HG02642 (cell line): ENCODE results near the gene TOR3A.
"Not testable (repeated sequence)": the region's sequence is repeated elsewhere in the genome, so short reads cannot be mapped to it uniquely, and the experiment has no call there.

Experiments used
- ATAC-seq: cut with Tn5 transposase; IDR thresholded peaks from one replicate; pipeline ENCODE4 v1.9.1; 2021; ENCODE audit warnings: mild to moderate bottlenecking; ENCODE audit not compliant: unreplicated experiment, poor library complexity

Gene TOR3A

DNA sequence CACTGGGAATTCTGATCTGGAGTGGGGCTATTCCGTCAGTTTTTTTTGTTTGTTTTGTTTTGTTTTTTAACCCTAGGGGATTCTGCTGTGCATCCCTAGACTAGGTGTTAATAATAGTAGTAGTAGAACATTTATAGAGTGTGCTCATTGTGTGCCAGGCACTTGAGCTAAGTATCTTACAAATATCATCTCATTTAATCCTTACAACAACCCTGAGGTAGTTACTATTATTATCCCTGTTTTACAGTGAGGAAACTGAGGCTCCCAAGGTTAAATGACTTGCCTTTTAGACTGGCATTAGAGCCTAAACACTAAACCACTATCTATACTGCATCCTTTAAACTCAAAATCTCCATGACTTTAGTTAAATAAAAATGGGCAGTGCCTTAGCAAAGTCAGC, 22.1 kb downstream of the TOR3A start:
- ATAC-seq: no peak

DNA sequence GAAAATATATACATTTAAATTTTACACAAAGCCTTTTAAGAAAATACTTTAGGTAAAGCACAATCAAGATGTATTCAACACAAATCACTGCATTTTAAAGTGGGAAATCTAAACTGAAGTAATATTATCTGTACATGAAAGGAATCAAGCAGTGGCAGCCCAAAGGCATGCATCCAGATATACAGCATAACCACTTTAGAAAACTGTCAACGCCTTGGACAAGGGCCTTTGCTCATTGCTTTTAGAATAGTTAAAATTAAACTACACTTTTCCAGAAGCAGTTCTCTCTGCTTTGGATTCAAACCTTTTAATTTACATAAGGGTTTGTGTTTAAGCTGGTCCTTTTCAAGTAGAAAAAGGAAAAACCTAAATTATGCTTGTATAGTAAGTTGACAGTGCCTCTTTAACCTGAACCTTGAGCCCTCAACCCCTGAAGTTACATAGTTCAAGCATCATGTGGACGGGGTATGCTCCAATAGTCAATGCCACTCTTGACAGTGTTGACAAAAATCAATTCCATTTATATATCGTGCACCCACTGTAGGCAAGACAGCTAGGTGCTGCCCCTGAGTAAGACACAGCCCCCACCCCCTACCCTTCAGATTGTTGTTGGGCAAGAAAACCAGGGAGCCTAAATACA, 22.9 kb downstream of the TOR3A start:
- no peak for ATAC-seq

DNA sequence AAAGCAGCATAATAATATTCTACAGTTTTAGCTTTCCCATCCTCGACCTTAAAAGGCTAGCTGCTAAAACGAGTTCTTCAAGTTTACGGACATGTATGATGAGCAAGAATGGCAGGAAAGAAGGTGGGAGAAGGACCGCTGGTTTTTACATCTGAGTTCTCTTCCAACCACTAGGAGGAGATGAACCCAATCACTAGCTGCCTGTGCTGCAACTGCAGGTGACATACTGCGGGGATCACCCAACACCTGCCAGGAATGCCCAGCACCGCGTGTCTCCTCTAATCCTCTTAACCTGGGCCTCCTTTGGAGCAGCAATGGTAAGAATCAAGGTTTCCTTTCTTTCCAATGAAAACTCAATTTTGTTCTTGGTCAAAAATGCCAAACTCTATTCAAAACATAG, 23.5 kb downstream of the TOR3A start:
- ATAC-seq: no peak

DNA sequence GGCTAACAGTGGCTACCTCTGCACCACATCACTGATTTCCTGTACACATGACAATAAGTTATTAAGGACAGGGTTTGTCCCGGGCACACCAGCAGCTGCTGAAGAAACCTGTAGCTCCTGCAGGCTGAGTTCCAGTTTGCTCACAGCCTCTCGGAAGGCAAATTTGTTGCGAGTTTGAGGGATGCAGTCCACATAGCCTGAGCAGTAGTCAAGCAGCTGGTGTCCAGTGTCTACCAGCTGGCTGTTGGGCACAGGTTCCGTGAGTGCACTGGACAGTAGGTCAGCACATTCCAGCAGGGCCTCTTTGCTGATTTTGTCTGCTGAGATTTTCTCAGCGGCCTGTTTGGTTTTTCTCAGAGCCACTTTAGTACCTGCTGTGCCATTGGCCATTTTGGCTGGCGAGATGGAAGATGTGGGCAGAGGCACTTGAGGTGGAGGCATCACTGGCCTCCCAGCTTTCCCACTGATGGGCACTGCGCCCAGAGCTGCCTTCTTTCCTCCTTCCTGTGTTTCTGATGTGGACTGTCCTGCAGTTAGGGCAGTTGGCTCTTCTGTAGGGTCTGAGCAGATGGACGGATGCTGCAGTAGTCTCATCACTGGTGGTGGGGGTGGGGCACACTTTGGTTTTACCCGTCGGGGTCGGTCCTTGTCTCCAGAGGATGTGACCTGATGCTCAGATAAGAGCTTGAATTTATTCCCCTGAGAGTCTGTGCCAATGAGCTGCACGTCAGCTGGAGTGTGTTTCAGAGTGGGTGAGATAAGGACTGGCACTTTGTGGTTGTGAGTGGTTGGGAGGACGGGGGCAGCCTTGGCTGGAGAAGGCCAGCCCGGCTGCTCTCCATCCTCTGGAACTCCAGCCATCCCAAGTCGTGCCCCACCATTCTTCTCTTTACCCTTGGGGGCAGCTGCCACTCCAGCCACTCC, 26.1 kb downstream of the TOR3A start:
- no peak for ATAC-seq

DNA sequence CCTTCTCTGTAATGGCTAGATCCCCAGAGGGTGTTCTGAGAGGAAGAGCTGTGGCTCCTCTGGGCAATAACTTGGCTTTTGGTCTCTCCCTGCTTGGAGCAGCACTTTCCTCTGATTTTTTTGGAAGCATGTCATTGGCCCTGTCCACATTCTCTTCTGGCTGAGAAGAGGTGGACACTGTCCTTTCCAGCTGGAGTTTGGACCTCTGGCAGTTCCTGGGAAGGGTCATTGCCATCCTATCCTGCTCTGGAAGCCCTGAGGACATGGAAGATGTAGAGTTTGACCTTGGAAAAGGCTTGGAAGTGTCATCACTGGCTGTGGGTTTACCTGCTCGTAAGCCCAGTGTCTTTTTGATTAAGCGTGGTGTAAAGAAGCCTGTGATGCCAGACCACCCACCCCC, 26.8 kb downstream of the TOR3A start:
- no peak for ATAC-seq

DNA sequence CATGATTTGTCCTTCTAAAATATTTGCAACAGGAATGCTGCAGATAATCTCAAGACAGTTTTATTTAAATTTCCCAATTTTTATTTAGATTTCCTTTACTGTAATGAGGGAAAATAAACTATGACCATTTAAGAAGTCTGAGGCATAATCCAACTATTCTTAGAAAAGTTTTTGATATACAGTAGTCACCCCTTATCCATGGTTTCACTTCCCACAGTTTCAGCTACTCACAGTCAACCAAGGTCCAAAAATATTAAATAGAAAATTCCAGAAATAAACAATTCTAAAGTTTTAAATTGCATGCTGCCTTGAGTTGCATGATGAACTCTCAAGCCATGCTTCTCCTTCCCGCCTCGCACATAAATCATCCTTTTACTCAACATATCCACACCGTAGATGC, 33.3 kb downstream of the TOR3A start:
- no peak for ATAC-seq

DNA sequence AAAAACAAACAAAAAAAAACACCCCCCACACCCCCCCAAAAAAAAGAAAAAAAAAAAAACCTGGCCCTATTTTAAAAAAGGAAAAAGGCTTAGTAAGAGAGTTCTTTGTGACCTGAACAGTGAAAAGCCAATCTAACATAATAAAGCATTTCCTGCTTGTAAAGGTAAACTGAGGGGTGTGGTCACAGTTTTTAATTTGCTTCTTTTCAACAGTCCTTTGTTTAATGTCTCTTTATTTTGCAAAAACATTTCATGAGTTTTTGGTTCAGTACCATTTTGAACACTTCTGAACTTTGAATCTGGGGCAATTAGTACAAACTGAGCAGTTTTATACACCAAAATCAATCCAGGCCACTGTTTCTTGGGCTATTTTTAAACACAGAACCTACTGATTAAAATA, 37.6 kb downstream of the TOR3A start:
- no peak for ATAC-seq

DNA sequence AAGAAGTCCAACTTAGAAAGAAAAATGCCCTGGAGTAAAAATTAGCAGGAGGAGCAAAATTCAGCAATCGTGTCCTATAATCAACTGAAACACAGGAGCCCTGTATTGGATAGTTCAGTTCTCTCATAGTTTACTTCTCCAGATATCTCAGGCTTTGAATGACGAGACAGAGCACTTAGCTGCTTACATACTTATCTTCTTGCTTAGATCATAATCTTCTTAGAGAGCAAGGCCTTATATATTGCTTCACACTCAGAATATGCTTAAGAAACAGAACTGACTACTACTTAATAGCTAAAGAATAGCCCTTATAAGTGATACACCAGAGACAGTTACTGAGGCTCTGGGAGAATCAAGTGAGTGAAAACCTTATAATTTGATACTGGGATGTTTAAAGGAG, 38.9 kb downstream of the TOR3A start:
- no peak for ATAC-seq

DNA sequence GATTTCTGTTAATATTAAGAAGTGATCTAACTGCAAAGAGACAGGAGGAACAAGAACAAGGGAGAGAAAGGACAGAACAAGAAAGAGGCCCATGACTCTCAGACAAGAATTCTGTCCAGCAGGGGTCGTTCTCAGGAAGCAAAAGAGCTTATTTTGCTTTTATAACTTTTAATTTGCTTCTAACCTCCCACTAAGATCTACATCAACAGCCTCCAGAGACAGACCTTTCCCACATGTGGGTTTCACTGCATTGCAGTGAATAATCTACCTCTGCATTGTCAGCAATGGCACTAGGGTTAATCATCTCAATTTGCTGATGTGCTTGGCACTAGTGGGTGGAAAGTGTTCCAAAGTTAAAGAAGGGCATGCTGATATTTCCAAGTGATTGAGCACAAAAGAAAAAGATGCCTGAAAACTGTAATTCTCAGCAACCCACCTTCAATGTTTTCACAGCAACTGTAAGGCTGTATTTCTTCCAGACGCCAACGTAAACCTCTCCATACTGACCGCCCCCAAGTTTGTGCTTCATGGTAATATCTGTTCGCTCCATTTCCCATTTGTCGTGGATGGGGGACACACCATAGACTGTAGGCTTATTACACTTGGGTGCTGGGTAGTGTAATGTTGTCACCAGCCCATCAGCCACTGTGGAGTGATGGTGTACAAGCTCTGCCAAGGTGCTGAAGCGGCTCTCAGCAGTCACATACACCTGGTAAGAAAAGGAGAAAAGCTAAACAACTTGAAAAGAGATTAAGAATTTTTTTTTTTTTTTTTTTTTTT, 39.5 kb downstream of the TOR3A start:
- ATAC-seq: no peak

DNA sequence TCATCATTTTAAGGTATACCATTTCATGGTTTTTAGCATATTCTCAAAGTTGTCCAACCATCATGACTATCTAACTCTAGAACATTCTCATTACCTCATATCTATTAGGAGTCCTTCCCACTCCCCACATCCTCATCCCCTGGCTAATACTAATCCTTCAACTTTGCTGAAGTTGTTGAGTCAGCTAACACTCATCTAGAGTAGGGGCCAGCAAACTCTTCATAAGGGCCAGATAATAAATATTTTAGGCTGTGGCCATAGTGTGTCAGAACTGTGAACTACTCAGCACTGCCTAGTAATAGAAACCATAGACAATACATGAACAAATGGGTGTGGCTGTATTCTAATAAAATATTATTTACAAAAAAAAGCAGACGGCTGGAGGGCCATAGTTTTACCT, 43.0 kb downstream of the TOR3A start:
- ATAC-seq: no peak

DNA sequence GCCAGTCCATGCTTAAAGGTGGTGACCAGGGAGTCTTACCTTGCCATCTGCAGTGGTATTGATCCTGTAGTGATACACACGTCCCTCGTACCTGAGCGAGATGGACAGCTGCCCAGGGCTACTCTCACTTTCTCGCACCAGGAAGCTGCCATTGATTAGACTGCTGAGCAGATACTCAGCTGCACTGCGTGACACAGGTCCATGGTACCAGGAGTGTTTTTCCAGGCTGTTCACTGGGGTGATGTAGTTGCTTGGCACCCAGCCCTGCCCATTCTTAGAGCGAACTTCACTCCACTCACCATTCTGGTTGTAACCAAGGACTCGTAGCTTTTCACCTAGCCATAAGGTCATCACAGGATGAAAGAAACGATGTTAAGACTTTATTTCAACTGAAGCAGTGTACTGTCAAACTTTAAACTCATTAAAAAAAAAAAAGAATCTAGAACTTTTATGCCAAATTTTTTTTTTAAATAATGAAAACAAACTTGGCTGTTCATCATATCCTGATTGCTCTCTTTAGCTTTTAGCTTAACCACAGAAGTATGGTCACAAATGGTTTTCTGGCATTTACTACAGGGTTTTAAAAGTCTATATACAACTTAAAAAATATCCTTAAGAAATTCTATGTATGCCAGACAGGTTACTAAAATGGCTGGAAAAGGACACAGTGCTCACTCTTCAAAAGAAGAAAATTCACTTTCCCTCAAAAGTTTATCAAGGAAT, 44.6 kb downstream of the TOR3A start:
- no peak for ATAC-seq

DNA sequence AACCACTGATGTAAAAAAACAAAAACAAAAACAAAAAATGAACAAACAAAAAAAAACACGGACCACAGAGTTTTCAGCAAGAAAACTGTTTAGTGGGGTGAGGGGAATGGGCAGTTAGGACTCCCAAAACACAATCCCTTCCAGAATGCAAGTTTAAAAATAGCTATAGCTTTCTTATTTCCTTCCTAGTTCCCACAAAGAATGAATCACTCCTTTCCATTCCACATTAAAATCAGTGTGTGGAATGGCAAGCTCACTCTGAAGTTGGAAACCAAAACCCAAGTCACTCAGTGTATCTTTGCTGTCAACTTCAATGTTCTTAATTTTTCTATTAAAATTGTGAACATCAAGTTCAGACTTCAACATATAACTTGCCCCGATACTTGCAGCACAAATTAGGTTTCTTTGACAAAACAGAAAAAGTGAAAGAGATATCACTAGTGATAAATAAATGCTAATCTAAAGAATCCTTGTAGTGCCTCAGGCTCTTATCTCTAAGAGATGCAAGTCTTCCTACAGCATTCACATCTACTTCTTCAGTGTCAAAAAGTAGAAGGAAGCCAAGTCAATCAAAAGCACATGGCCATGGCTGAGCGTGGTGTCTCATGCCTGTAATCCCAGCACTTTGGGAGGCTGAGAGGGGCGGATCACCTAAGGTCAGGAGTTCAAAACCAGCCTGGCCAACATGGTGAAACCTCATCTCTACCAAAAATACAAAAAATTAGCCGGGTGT, 45.5 kb downstream of the TOR3A start:
- ATAC-seq: no peak

DNA sequence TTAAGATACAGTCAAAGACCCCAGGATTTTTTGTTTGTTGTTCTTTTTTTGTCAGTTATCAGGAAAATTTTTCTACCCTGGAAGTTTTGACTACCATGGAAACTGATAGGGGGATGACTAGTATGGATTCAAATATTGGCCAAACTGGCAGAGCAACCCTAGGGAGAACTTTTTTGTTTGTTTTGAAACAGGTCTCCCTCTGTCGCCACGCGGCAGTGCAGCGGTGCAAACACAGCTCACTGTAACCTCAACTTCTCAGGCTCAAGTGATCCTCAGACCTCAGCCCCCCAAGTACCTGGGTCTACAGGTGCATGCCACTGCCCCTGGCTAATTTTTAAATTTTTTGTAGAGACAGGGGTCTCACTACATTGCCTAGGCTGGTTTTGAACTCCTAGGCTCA, 46.6 kb downstream of the TOR3A start:
- ATAC-seq: no peak

DNA sequence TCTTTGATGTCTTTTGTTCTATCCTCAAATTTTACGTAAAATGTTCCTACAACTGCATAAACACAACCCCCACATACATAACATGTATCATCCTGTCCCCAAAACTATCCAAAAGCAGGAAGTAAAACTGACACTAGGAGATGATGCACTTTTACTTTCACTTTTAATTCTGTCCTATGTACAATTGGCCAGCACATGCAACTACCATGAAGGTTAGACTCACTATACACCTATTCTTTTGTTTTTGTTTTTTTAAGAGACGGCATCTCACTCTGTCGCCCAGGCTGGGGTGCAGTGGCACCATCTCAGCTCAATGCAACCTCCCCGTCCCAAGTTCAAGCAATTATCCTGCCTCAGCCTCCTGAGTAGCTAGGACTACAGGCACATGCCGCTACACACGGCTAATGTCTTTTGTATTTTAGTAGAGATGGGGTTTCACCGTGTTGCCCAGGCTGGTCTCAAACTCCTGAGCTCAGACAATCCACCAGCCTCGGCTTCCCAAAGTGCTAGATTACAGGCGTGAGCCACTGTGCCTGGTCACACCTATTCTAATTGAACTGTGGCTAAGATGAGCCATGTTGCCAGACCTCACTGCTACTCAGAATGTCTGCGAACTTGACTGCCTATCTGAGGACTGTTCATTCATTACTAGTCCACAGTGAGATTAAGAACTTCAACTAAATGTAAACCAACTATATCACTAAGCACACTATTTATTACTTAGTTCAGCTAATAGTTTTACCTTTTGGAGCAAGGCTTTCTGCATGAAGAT, 48.0 kb downstream of the TOR3A start:
- ATAC-seq: peak; percentile 90

DNA sequence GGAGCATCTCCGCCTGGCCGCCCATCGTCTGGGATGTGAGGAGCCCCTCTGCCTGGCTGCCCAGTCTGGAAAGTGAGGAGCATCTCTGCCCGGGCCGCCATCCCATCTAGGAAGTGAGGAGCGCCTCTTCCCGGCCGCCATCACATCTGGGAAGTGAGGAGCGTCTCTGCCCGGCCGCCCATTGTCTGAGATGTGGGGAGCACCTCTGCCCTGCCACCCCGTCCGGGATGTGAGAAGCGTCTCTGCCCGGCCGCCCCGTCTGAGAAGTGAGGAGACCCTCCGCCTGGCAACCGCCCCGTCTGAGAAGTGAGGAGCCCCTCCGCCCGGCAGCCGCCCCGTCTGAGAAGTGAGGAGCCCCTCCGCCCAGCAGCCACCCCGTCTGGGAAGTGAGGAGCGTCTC, 53.3 kb downstream of the TOR3A start:
- ATAC-seq: not testable (repeated sequence)

DNA sequence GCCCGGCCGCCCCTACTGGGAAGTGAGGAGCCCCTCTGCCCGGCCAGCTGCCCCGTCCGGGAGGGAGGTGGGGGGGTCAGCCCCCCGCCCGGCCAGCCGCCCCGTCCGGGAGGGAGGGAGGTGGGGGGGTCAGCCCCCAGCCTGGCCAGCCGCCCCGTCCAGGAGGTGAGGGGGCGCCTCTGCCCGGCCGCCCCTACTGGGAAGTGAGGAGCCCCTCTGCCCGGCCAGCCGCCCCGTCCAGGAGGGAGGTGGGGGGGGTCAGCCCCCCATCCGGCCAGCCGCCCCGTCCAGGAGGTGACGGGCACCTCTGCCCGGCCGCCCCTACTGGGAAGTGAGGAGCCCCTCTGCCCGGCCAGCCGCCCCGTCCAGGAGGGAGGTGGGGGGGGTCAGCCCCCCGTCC, 53.8 kb downstream of the TOR3A start:
- ATAC-seq: not testable (repeated sequence)

DNA sequence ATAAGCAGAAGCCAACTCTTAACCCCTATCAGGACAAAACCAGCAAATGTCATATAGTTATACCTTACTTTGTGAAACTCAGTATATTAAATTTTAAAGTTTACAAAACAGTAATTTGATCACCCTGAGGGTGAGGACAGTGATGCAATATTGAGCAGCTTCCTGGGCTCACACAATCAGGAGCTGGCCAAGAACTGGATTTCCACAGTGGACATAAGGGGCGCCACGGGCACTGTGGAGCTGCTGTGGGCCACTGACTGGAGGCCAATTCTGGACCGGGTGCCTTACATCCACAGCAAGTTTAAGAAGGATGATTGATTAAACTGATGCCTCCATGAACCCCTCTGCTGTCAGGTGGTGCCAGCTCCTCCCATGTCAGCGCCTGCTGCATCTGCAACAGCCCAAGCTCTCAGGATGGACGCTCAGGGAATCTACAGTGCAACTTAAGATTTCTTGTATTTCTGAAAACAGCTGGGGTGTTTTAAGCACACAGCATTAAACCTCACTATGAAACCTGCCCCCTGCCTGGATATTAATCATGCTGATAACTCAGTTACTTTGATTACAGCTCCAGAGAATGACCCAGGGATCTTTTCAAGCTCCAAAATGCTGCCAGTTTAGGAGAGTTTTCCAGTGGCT, 55.9 kb downstream of the TOR3A start:
- no peak for ATAC-seq

DNA sequence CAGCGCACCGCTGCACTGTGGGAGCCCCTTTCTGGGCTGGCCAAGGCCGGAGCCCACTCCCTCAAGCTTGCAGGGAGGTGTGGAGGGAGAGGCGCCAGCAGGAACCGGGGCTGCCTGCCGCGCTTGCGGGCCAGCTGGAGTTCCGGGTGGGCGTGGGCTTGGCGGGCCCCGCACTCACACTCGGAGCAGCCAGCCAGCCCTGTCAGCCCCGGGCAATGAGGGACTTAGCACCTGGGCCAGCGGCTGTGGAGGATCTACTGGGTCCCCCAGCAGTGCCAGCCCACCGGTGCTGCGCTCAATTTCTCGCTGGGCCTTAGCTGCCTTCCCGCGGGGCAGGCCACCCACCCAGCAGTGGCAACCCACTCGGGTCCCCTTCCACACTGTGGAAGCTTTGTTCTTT, 56.9 kb downstream of the TOR3A start:
- ATAC-seq: not testable (repeated sequence)
